ENCODE results near the gene RPS6KC1. TPM values are rescaled to one million over a fixed set of nuclear protein-coding genes. Genes with fewer than 3 reads are reported as not detected.
A peak's percentile ranks its signal among the peaks of the same experiment; 100 is the strongest.
"Not testable (repeated sequence)": the region's sequence is repeated elsewhere in the genome, so short reads cannot be mapped to it uniquely, and the experiment has no call there.

Gene RPS6KC1
- total RNA-seq, result 10 to 100 TPM in 1 of 2 experiments, 1 to 10 TPM in 1; 9.5 to 14.6 TPM

- peaks cover 11% of the 10 kb centered on the region for H3K27me3 Mint-ChIP-seq
- H3K36me3 Mint-ChIP-seq, result peaks cover 19% of the 10 kb centered on the region
- H3K4me1 Mint-ChIP-seq, result peaks cover 28% of the 10 kb centered on the region
- peak within 1 kb of the TSS; percentile 91 for H3K4me3 Mint-ChIP-seq
- H3K27ac Mint-ChIP-seq, result peak within 1 kb of the TSS; percentile 88
- DNase-seq (peak; percentile 90), ATAC-seq (peak; percentile 98)
- CTCF ChIA-PET, result interaction anchor here (1.0 to 1.8 kb wide), 3 partner anchors 19 to 48 kb away, joined by 3 to 7 read pairs (median 4); no protein-coding TSS in a partner anchor
- H3K9me3 Mint-ChIP-seq (ENCODE audit: low read depth), result peaks cover 6% of the 10 kb centered on the region
Observed at GRCh38 chr1:213051127-213051880, at the start of gene RPS6KC1. RPS6KC1 (plus strand) TSS chr1:213051241; CDS start chr1:213051405, 164 bp downstream.

GRCh38 chr1:213003256-213003655, 47.8 kb upstream of the RPS6KC1 start:
- Mint-ChIP-seq H3K9me3 (ENCODE audit: low read depth) (no peaks in the 10 kb centered on the region), H3K27ac (peak overlapping the region; percentile 78), H3K4me3 (no peak overlapping the region), H3K36me3 (peaks cover 49% of the 10 kb centered on the region), H3K4me1 (peaks cover 18% of the 10 kb centered on the region), H3K27me3 (no peaks in the 10 kb centered on the region)
- DNase-seq (peak; percentile 42), ATAC-seq (peak; percentile 92)
- CTCF ChIA-PET, result interaction anchor here (0.7 to 2.4 kb wide), 8 partner anchors 9 to 545 kb away, joined by 3 to 9 read pairs (median 4); partner anchors contain the start of gene RPS6KC1

GRCh38 chr1:213008564-213008963, 42.5 kb upstream of the RPS6KC1 start:
- CTCF ChIA-PET, result no interaction called here
- ATAC-seq (peak; percentile 90), DNase-seq (no peak)
- peaks cover 38% of the 10 kb centered on the region for H3K4me1 Mint-ChIP-seq
- H3K4me3 Mint-ChIP-seq, result peak overlapping the region; percentile 15
- no peaks in the 10 kb centered on the region for H3K27me3 Mint-ChIP-seq
- no peaks in the 10 kb centered on the region for H3K9me3 Mint-ChIP-seq (ENCODE audit: low read depth)
- H3K27ac Mint-ChIP-seq, result peak overlapping the region; percentile 72
- H3K36me3 Mint-ChIP-seq, result peaks cover 60% of the 10 kb centered on the region

- CTCF ChIA-PET, result interaction anchor here (1.0 to 2.1 kb wide), 4 partner anchors 10 to 559 kb away, joined by 3 to 9 read pairs (median 3); no protein-coding TSS in a partner anchor
- Mint-ChIP-seq H3K27me3 (peaks cover 5% of the 10 kb centered on the region), H3K4me1 (peaks cover 34% of the 10 kb centered on the region), H3K27ac (peak overlapping the region; percentile 97), H3K36me3 (peaks cover 25% of the 10 kb centered on the region), H3K4me3 (peak overlapping the region; percentile 95), H3K9me3 (ENCODE audit: low read depth) (no peaks in the 10 kb centered on the region)
- ATAC-seq (no peak), DNase-seq (no peak)
Observed at GRCh38 chr1:213014642-213015041, 36.4 kb upstream of the RPS6KC1 start.

- DNase-seq (peak; percentile 98), ATAC-seq (peak; percentile 98)
- Mint-ChIP-seq H3K4me1 (peaks cover 34% of the 10 kb centered on the region), H3K9me3 (ENCODE audit: low read depth) (no peaks in the 10 kb centered on the region), H3K27me3 (peaks cover 6% of the 10 kb centered on the region), H3K27ac (peak within 1 kb of the TSS; percentile 97), H3K36me3 (peaks cover 25% of the 10 kb centered on the region), H3K4me3 (peak within 1 kb of the TSS; percentile 95)
- CTCF ChIA-PET, result interaction anchor here (1.0 to 1.5 kb wide), 5 partner anchors 10 to 560 kb away, joined by 3 read pairs; no protein-coding TSS in a partner anchor
Observed at GRCh38 chr1:213015099-213016050, 35.7 kb upstream of the RPS6KC1 start, which contains the start of gene ANGEL2. ANGEL2 (minus strand) TSS chr1:213015867; CDS start chr1:213015671, 196 bp downstream.

- DNase-seq, result no peak
- ATAC-seq, result no peak
- no peak overlapping the region for H3K27ac Mint-ChIP-seq
- H3K36me3 Mint-ChIP-seq, result peaks cover 10% of the 10 kb centered on the region
- no peak overlapping the region for H3K4me3 Mint-ChIP-seq
- peaks cover 21% of the 10 kb centered on the region for H3K4me1 Mint-ChIP-seq
- CTCF ChIA-PET, result interaction anchor here (1.9 kb wide), 1 partner anchor 53 kb away, joined by 5 read pairs; no protein-coding TSS in a partner anchor
- no peaks in the 10 kb centered on the region for H3K9me3 Mint-ChIP-seq (ENCODE audit: low read depth)
- peaks cover 17% of the 10 kb centered on the region for H3K27me3 Mint-ChIP-seq
Observed at GRCh38 chr1:213017447-213018273, 33.4 kb upstream of the RPS6KC1 start.

GRCh38 chr1:213019450-213019849, 31.6 kb upstream of the RPS6KC1 start:
- Mint-ChIP-seq H3K4me3 (no peak overlapping the region), H3K4me1 (peaks cover 7% of the 10 kb centered on the region), H3K27me3 (peaks cover 26% of the 10 kb centered on the region), H3K27ac (no peak overlapping the region), H3K9me3 (ENCODE audit: low read depth) (peaks cover 2% of the 10 kb centered on the region), H3K36me3 (no peaks in the 10 kb centered on the region)
- ATAC-seq (no peak), DNase-seq (no peak)
- CTCF ChIA-PET, result interaction anchor here (1.8 kb wide), 1 partner anchor 11 kb away, joined by 5 read pairs; no protein-coding TSS in a partner anchor

- CTCF ChIA-PET, result interaction anchor here (1.8 kb wide), 1 partner anchor 11 kb away, joined by 5 read pairs; no protein-coding TSS in a partner anchor
- no peaks in the 10 kb centered on the region for H3K36me3 Mint-ChIP-seq
- no peak overlapping the region for H3K27ac Mint-ChIP-seq
Observed at GRCh38 chr1:213020016-213020415, 31.0 kb upstream of the RPS6KC1 start.

GRCh38 chr1:213027024-213027423, 24.0 kb upstream of the RPS6KC1 start:
- H3K36me3 Mint-ChIP-seq; H3K4me3 Mint-ChIP-seq; H3K9me3 Mint-ChIP-seq (ENCODE audit: low read depth); DNase-seq; CTCF ChIA-PET; ATAC-seq; H3K4me1 Mint-ChIP-seq; H3K27ac Mint-ChIP-seq: not testable (repeated sequence)
- peaks cover 75% of the 10 kb centered on the region for H3K27me3 Mint-ChIP-seq

More at GRCh38 chr1:213020016-213020415, 31.0 kb upstream of the RPS6KC1 start:
- Mint-ChIP-seq H3K9me3 (ENCODE audit: low read depth) (peaks cover 2% of the 10 kb centered on the region), H3K4me3 (no peak overlapping the region), H3K4me1 (peaks cover 4% of the 10 kb centered on the region), H3K27me3 (peaks cover 28% of the 10 kb centered on the region)
- DNase-seq, result no peak
- no peak for ATAC-seq

GRCh38 chr1:213032651-213033050, 18.4 kb upstream of the RPS6KC1 start:
- Mint-ChIP-seq H3K9me3 (ENCODE audit: low read depth) (no peaks in the 10 kb centered on the region), H3K4me1 (no peaks in the 10 kb centered on the region), H3K36me3 (no peaks in the 10 kb centered on the region), H3K27me3 (peaks cover 66% of the 10 kb centered on the region), H3K4me3 (no peak overlapping the region), H3K27ac (no peak overlapping the region)
- DNase-seq (no peak), ATAC-seq (no peak)
- CTCF ChIA-PET, result interaction anchor here (0.6 kb wide), 1 partner anchor 227 kb away, joined by 3 read pairs; no protein-coding TSS in a partner anchor

GRCh38 chr1:213034713-213035112, 16.3 kb upstream of the RPS6KC1 start:
- Mint-ChIP-seq H3K4me3 (no peak overlapping the region), H3K4me1 (peaks cover 1% of the 10 kb centered on the region), H3K27ac (no peak overlapping the region), H3K9me3 (ENCODE audit: low read depth) (no peaks in the 10 kb centered on the region), H3K36me3 (no peaks in the 10 kb centered on the region), H3K27me3 (peaks cover 50% of the 10 kb centered on the region)
- DNase-seq (no peak), ATAC-seq (no peak)
- CTCF ChIA-PET, result no interaction called here

- ATAC-seq, result no peak
- Mint-ChIP-seq H3K9me3 (ENCODE audit: low read depth) (no peaks in the 10 kb centered on the region), H3K27me3 (peaks cover 43% of the 10 kb centered on the region), H3K4me3 (no peak overlapping the region), H3K27ac (no peak overlapping the region), H3K36me3 (no peaks in the 10 kb centered on the region), H3K4me1 (peaks cover 1% of the 10 kb centered on the region)
- CTCF ChIA-PET, result no interaction called here
- no peak for DNase-seq
Observed at GRCh38 chr1:213035573-213035972, 15.5 kb upstream of the RPS6KC1 start.
